Breast epithelium (tissue), 3 donors: ENCODE data around the gene TUBGCP4.

Experiments
- CTCF ChIP-seq, 3 donors: fragments of 450-650 bp; IDR thresholded peaks; one replicate each; pipeline ENCODE4 v1.5.1; 2016 to 2017; ENCODE audit warnings: antibody characterized with exemption in 3 of 3, mild to moderate bottlenecking in 3 of 3, moderate library complexity in 3 of 3
- POLR2AphosphoS5 ChIP-seq, 3 donors: sonication (generic); formaldehyde crosslinking; IDR thresholded peaks; one replicate each; pipeline ENCODE4 v1.6.1; 2017; ENCODE audit warnings: antibody characterized with exemption in 3 of 3

- no peak for TF ChIP-seq CTCF (IDR thresholded peaks at IDR 0.05)
- no peak for TF ChIP-seq POLR2AphosphoS5 (IDR thresholded peaks at IDR 0.05)
Observed at GRCh38 chr15:43446344-43446743, 75.4 kb downstream of the TUBGCP4 start.
